Stimulated activated memory B cell treated with anti-CD40 and anti-IgM and Interleukin-4, amounts not matched to agents 10 μg/mL and 1 μg/mL and 100 μg/mL, for 72 hours (primary cell): ENCODE measurements around the gene CCNH.

ENCODE experiments used
- ATAC-seq: fragments of 150-1000 bp; cut with Tn5 transposase; 2 replicates; pipeline ENCODE4 v1.10.0; 2021
- H3K27ac Mint-ChIP-seq: one replicate; pipeline ENCODE4 v1.8.0; 2022; ENCODE audit warnings: mild to moderate bottlenecking, mixed read lengths
- H3K27me3 Mint-ChIP-seq: one replicate; pipeline ENCODE4 v1.8.0; 2022; ENCODE audit warnings: mixed read lengths
- H3K36me3 Mint-ChIP-seq: one replicate; pipeline ENCODE4 v1.8.0; 2022; ENCODE audit warnings: mixed read lengths
- H3K4me1 Mint-ChIP-seq: one replicate; pipeline ENCODE4 v1.8.0; 2022; ENCODE audit warnings: mixed read lengths
- H3K4me3 Mint-ChIP-seq: one replicate; pipeline ENCODE4 v1.8.0; 2022; ENCODE audit warnings: mild to moderate bottlenecking, moderate library complexity, mixed read lengths
- H3K9me3 Mint-ChIP-seq: one replicate; pipeline ENCODE4 v1.8.0; 2022; ENCODE audit warnings: mixed read lengths

CCNH gene

GRCh38 chr5:87354496-87354895 lies 58.2 kb downstream of the CCNH start:
- Mint-ChIP-seq H3K4me1 (no peaks in the 10 kb centered on the region), H3K4me3 (no peak overlapping the region), H3K27me3 (no peaks in the 10 kb centered on the region), H3K36me3 (peaks cover 38% of the 10 kb centered on the region), H3K9me3 (no peaks in the 10 kb centered on the region), H3K27ac (no peak overlapping the region)
- ATAC-seq, result no peak

GRCh38 chr5:87347841-87348240 lies 64.9 kb downstream of the CCNH start:
- H3K4me3 Mint-ChIP-seq, result no peak overlapping the region
- H3K27ac Mint-ChIP-seq, result no peak overlapping the region
- H3K27me3 Mint-ChIP-seq, result no peaks in the 10 kb centered on the region
- ATAC-seq, result no peak
- H3K4me1 Mint-ChIP-seq, result no peaks in the 10 kb centered on the region
- H3K9me3 Mint-ChIP-seq, result peaks cover 3% of the 10 kb centered on the region
- H3K36me3 Mint-ChIP-seq, result peaks cover 22% of the 10 kb centered on the region

GRCh38 chr5:87347272-87347671 lies 65.5 kb downstream of the CCNH start:
- Mint-ChIP-seq H3K36me3 (peaks cover 26% of the 10 kb centered on the region), H3K9me3 (peaks cover 3% of the 10 kb centered on the region), H3K4me3 (no peak overlapping the region), H3K27ac (no peak overlapping the region), H3K4me1 (no peaks in the 10 kb centered on the region), H3K27me3 (no peaks in the 10 kb centered on the region)
- no peak for ATAC-seq
